ENCODE results near the gene IMMP2L.

DNA sequence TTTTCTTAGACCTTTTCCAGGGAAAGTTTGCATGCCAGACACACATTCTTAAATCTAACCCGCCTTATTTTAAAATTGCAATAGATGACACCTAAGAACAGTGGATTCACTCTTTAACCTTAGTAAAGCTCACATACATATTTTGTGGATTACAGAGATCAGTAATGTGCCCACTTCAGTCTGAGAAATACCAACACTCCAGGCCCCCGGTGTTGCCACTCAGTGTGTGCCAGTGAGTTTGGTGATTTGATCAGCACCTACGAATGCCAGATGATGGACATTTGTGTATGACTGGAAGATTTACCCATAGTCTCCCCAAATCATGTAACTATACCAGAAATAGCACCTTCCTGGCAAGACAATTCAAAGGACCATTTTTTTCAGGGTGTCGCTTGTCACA, 468.8 kb downstream of the IMMP2L start:
- no peak for TF ChIP-seq EZH2 (IDR thresholded peaks at IDR 0.05; ENCODE audit: insufficient read depth, poor library complexity, severe bottlenecking)
- TF ChIP-seq EZH2phosphoT487 (IDR thresholded peaks at IDR 0.05; ENCODE audit: insufficient read depth, low read depth): no peak

Measured in GM23248 (cell line).